Measurements from ENCODE around the gene MYADM. TPM values are rescaled to one million over a fixed set of nuclear protein-coding genes. Genes with fewer than 3 reads are reported as not detected.

The MYADM gene
- polyA plus RNA-seq, 1 of the 3 experiments (the other 2 are of a cell fraction), result 38.7 TPM

DNA sequence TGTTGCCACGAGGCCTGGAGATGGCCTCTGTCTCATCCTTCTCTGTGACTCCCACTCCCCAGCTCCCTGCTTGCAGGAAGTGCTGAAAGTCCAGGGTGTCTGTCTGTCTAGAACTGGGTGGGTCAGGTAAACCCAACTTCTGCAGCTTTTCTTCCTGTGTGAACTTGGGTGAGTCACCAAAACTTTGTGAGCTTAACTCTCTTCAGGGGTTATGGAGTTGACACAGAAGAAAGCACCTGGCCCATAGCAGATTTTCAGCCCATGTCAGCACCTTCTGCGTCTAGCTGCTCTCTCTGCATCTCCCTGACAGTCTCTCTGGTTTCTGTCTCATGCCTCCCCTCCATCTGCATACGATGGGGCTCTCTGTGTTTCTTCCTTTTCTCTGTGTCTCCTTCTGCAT is 37.2 kb downstream of the MYADM start:
- H3K9me3 ChIP-seq, result no peaks in the 10 kb centered on the region
- no peaks in the 10 kb centered on the region for H3K36me3 ChIP-seq (replicated peaks in 1 of 2; ENCODE audit: control insufficient read depth in 1 of 2, insufficient read depth in 2 of 2, low read length in 1 of 2)
- WGBS (ENCODE audit: low lambda C conversion rate), result 8% methylated on average over 3 of the region's 3 CpGs
- POLR2A ChIA-PET, result no interaction called here
- H3K4me2 ChIP-seq, result no peak overlapping the region
- H3K79me2 ChIP-seq (ENCODE audit: insufficient read depth), result 0 out of 2 replicates have a peak, but pooled peaks cover 5% of the 10 kb centered on the region
- TF ChIP-seq REST (IDR thresholded peaks at IDR 0.05; ENCODE audit: low read depth, low read length) (no peak), GABPA (IDR thresholded peaks at IDR 0.05; ENCODE audit: low read depth) (no peak), SMC3 (IDR thresholded peaks at IDR 0.05; ENCODE audit: low read depth, low read length) (no peak), MEF2A (IDR thresholded peaks at IDR 0.05; ENCODE audit: borderline replicate concordance, low read depth) (no peak), CHD2 (IDR thresholded peaks at IDR 0.05; ENCODE audit: low read length, partially characterized antibody) (no peak), FOSL2 (IDR thresholded peaks at IDR 0.05; ENCODE audit: borderline replicate concordance, low read depth) (no peak), FOXM1 (IDR thresholded peaks at IDR 0.05; ENCODE audit: low read depth) (no peak), JUND (IDR thresholded peaks at IDR 0.05) (no peak), TAF1 (IDR thresholded peaks at IDR 0.05; ENCODE audit: borderline replicate concordance, low read depth, low read length) (no peak), FOXJ3 (CRISPR knock-in tag; IDR thresholded peaks at IDR 0.05) (no peak), ELF1 (IDR thresholded peaks at IDR 0.05) (no peak), GATA2 (CRISPR knock-in tag; IDR thresholded peaks at IDR 0.05) (no peak), IRF3 (IDR thresholded peaks at IDR 0.05; ENCODE audit: low read depth, low read length) (no peak), RCOR1 (IDR thresholded peaks at IDR 0.05; ENCODE audit: low read length) (no peak), RXRA (IDR thresholded peaks at IDR 0.05; ENCODE audit: borderline replicate concordance, low read depth) (no peak), RAD21 (IDR thresholded peaks at IDR 0.05; ENCODE audit: low read length) (no peak), MXI1 (IDR thresholded peaks at IDR 0.05; ENCODE audit: low read depth, low read length) (no peak)
- TF ChIP-seq, protein P1, sequence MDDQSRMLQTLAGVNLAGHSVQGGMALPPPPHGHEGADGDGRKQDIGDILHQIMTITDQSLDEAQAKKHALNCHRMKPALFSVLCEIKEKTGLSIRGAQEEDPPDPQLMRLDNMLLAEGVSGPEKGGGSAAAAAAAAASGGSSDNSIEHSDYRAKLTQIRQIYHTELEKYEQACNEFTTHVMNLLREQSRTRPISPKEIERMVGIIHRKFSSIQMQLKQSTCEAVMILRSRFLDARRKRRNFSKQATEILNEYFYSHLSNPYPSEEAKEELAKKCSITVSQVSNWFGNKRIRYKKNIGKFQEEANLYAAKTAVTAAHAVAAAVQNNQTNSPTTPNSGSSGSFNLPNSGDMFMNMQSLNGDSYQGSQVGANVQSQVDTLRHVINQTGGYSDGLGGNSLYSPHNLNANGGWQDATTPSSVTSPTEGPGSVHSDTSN (IDR thresholded peaks at IDR 0.05), result no peak
- TF ChIP-seq, protein P2, sequence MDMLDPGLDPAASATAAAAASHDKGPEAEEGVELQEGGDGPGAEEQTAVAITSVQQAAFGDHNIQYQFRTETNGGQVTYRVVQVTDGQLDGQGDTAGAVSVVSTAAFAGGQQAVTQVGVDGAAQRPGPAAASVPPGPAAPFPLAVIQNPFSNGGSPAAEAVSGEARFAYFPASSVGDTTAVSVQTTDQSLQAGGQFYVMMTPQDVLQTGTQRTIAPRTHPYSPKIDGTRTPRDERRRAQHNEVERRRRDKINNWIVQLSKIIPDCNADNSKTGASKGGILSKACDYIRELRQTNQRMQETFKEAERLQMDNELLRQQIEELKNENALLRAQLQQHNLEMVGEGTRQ (IDR thresholded peaks at IDR 0.05; ENCODE audit: borderline replicate concordance, low read depth, low read length), result no peak
- TF ChIP-seq, protein P3, sequence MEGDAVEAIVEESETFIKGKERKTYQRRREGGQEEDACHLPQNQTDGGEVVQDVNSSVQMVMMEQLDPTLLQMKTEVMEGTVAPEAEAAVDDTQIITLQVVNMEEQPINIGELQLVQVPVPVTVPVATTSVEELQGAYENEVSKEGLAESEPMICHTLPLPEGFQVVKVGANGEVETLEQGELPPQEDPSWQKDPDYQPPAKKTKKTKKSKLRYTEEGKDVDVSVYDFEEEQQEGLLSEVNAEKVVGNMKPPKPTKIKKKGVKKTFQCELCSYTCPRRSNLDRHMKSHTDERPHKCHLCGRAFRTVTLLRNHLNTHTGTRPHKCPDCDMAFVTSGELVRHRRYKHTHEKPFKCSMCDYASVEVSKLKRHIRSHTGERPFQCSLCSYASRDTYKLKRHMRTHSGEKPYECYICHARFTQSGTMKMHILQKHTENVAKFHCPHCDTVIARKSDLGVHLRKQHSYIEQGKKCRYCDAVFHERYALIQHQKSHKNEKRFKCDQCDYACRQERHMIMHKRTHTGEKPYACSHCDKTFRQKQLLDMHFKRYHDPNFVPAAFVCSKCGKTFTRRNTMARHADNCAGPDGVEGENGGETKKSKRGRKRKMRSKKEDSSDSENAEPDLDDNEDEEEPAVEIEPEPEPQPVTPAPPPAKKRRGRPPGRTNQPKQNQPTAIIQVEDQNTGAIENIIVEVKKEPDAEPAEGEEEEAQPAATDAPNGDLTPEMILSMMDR (IDR thresholded peaks at IDR 0.05), result no peak
- no peak overlapping the region for H3K27ac ChIP-seq (ENCODE audit: low read depth in 2 of 2, low read length in 1 of 2)
- no peaks in the 10 kb centered on the region for H3K9me2 ChIP-seq
- DNase-seq, result no peak
- H3K27me3 ChIP-seq (ENCODE audit: insufficient read depth), result peaks cover 30% of the 10 kb centered on the region
- H3K9ac ChIP-seq, result no peak overlapping the region
- peaks cover 0 to 15% of the 10 kb centered on the region in 2 experiments; a peak in 1 of 4 replicates for H3K4me1 ChIP-seq (ENCODE audit: control insufficient read depth in 1 of 2, insufficient read depth in 2 of 2, low read depth in 1 of 2, low read length in 1 of 2)
- H2AFZ ChIP-seq (ENCODE audit: low read depth), result no peak overlapping the region
- no peak overlapping the region for H3K4me3 ChIP-seq (ENCODE audit: low read depth in 2 of 2, low read length in 1 of 2)
- H3F3A ChIP-seq (replicated peaks; ENCODE audit: insufficient read depth), result peaks cover 7% of the 10 kb centered on the region
- CTCF ChIA-PET, result interaction anchor here (1.1 to 4.9 kb wide), 3 partner anchors 62 to 127 kb away, joined by 3 to 26 read pairs (median 4); no protein-coding TSS in a partner anchor
- no peaks in the 10 kb centered on the region for H4K20me1 ChIP-seq (ENCODE audit: insufficient read depth)

All from SK-N-SH (cell line).